Suprapubic skin (tissue), 3 donors: ENCODE results near the gene SH3BGR.

Experiments
- POLR2A ChIP-seq, 2 donors: fragments of 450-650 bp; IDR thresholded peaks; one replicate each; pipeline ENCODE4 v1.6.1; 2017; ENCODE audit warnings: antibody characterized with exemption in 2 of 2, mild to moderate bottlenecking in 2 of 2, moderate library complexity in 2 of 2
- TF ChIP-seq, protein P1 (sequence below), 2 donors: fragments of 200-600 bp in 1 of 2; fragments of 450-650 bp in 1 of 2; sonication (generic) in 1 of 2; IDR thresholded peaks; one replicate each; pipeline ENCODE4 v1.5.1; 2016 to 2019; ENCODE audit warnings: antibody characterized with exemption in 2 of 2, mild to moderate bottlenecking in 1 of 2, moderate library complexity in 1 of 2

DNA sequence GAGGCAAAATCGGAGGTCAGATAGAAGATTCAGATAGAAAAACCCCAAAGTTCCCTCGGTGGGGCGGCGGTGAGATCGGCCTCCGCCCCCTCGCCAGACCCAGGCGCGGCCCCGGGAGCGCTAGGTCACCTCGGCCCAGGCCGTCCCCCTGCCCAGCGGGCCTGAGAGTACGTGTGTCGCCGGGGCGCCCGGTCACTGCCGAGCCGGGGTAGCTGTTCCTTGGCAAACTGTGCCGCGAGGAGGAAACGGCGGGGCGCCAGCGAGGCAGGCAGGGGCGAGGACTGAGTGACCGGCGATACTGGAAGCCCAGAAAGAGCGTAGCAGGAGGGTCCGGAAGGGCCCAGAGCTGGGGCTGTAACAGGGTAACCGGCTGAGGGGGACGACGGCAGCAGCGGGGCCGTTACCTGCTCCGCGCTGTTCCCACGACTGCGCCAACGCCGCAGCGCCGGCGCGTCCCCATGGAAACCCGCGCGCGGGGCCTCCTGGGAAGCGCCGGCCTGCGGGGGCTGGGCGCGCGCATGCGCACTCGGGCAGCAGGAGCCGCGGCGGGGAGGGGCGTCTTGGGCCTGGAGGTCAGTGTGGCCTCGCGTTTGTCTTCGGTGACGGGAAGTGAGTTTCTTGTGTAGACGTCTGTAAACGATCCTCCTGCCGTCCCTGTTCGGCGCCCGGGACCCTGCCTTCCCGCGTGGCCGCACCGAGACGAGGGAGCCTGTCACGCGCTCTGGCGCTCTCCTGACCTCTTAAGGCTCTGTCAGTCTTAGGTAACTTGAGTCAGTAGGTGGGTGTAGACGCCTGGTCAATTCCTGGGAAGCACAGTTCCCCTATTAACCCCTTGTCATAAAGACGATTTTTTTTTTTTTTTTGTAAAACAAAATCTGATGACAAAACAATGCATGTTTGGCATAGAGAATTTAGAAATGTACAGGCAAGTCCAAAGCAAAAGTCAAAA is 6.2 kb upstream of the SH3BGR start, which contains the start of gene LCA5L:
- TF ChIP-seq, protein P1, sequence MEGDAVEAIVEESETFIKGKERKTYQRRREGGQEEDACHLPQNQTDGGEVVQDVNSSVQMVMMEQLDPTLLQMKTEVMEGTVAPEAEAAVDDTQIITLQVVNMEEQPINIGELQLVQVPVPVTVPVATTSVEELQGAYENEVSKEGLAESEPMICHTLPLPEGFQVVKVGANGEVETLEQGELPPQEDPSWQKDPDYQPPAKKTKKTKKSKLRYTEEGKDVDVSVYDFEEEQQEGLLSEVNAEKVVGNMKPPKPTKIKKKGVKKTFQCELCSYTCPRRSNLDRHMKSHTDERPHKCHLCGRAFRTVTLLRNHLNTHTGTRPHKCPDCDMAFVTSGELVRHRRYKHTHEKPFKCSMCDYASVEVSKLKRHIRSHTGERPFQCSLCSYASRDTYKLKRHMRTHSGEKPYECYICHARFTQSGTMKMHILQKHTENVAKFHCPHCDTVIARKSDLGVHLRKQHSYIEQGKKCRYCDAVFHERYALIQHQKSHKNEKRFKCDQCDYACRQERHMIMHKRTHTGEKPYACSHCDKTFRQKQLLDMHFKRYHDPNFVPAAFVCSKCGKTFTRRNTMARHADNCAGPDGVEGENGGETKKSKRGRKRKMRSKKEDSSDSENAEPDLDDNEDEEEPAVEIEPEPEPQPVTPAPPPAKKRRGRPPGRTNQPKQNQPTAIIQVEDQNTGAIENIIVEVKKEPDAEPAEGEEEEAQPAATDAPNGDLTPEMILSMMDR (IDR thresholded peaks at IDR 0.05) = no peak
- TF ChIP-seq POLR2A (IDR thresholded peaks at IDR 0.05) = peak in 1 of 2 donors; percentile 40
